ENCODE data around the gene TFEB. TPM values are rescaled to one million over a fixed set of nuclear protein-coding genes. Genes with fewer than 3 reads are reported as not detected.
A peak's percentile ranks its signal among the peaks of the same experiment; 100 is the strongest.
"Not testable (repeated sequence)": the region's sequence is repeated elsewhere in the genome, so short reads cannot be mapped to it uniquely, and the experiment has no call there.

Gene TFEB
- total and polyA plus RNA-seq, 10 donors = 55.9 to 150 (median 76.9) TPM

- intact Hi-C loops (cut with DNase I; ENCODE audit: low total_unique reads) = no loop called here
- DNase-seq = no peak
- Histone ChIP-seq H3K4me1 (peaks cover 0 to 38% (median 10%) of the 10 kb centered on the region in 6 donors), H3K27me3 (replicated peaks in 1 of 7) (no peaks in the 10 kb centered on the region), H3K27ac (no peak overlapping the region), H3K4me3 (no peak overlapping the region), H3K9me3 (no peaks in the 10 kb centered on the region), H3K36me3 (peaks cover 0 to 56% (median 37%) of the 10 kb centered on the region in 6 donors)
- 93 to 99% (median 96%) methylated on average over 8 of the region's 8 CpGs for WGBS, 5 donors
- TF ChIP-seq POLR2AphosphoS5 (IDR thresholded peaks at IDR 0.05) = no peak
- TF ChIP-seq CTCF (IDR thresholded peaks at IDR 0.05 in 8 of 11, conservative IDR thresholded peaks at IDR 0.05 in 3 of 11) = no peak
- no peak for TF ChIP-seq POLR2A (IDR thresholded peaks at IDR 0.05)
Measured at GRCh38 chr6:41769376-41769775, 34.0 kb upstream of the TFEB start.

DNA sequence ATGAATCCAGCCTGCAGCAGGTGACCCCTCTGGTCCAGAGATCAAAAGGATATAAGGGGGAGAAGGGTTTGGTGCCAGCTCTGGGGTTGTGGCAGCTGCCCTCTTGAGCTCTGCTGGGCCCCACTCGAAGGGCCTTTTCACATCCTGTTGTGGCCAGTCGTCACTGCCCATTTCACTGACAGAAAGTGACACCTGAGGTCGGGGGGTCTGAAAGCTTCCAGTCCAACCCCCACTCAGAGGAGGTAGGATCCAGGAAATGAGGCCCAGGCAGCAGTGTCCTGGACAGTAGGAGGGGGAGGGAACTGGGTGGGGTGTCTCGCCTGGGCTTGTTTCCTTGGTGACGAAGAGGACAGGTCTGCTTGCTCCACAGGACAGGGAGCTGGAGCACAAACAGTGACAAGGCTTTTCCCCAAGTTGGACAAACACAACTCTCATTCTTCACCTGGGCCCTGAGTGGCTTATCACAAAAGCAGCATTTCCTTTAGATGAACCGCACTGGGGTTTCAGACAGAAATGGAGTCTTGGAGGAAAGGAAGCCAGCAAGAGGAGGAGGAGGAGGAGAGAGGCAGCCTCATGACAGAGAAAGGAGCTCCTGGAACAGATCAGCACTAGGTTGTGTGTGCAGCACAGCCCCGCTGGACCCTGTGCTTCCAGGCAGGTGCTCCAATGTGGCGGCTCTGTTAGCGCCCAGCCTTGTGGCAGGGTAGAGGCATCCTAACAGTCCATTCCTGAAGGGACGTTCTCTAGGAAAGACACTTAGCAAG lies 33.3 kb upstream of the TFEB start:
- H3K9me3 ChIP-seq = no peaks in the 10 kb centered on the region
- H3K36me3 ChIP-seq = peaks cover 0 to 49% (median 30%) of the 10 kb centered on the region in 6 donors
- intact Hi-C loops (cut with DNase I; ENCODE audit: low total_unique reads) = no loop called here
- TF ChIP-seq POLR2A (IDR thresholded peaks at IDR 0.05) (no peak), POLR2AphosphoS5 (IDR thresholded peaks at IDR 0.05) (no peak), CTCF (IDR thresholded peaks at IDR 0.05 in 8 of 11, conservative IDR thresholded peaks at IDR 0.05 in 3 of 11) (no peak)
- DNase-seq = no peak
- 47 to 59% (median 53%) methylated on average over 10 of the region's 10 CpGs for WGBS, 5 donors
- no peak overlapping the region for H3K4me3 ChIP-seq
- peak overlapping the region in 1 of 8 donors; percentile 79 for H3K27ac ChIP-seq
- H3K27me3 ChIP-seq (replicated peaks in 1 of 7) = no peaks in the 10 kb centered on the region
- H3K4me1 ChIP-seq = peaks cover 0 to 38% (median 10%) of the 10 kb centered on the region in 6 donors

GRCh38 chr6:41767112-41767833 lies 31.9 kb upstream of the TFEB start:
- DNase-seq = no peak
- Histone ChIP-seq H3K4me3 (no peak overlapping the region), H3K9me3 (no peaks in the 10 kb centered on the region), H3K27me3 (replicated peaks in 1 of 7) (no peaks in the 10 kb centered on the region), H3K4me1 (peaks cover 0 to 38% (median 10%) of the 10 kb centered on the region in 6 donors), H3K27ac (peak overlapping the region; percentile 27 to 84 (median 76)), H3K36me3 (peaks cover 0 to 35% (median 23%) of the 10 kb centered on the region in 6 donors)
- intact Hi-C loops (cut with DNase I; ENCODE audit: low total_unique reads) = no loop called here
- peak; percentile 33 to 58 (median 44) for TF ChIP-seq POLR2AphosphoS5 (IDR thresholded peaks at IDR 0.05)
- no peak for TF ChIP-seq CTCF (IDR thresholded peaks at IDR 0.05 in 8 of 11, conservative IDR thresholded peaks at IDR 0.05 in 3 of 11)
- 36 to 57% (median 53%) methylated on average over 11 to 12 of the region's 12 CpGs for WGBS, 5 donors

- intact Hi-C loops (cut with DNase I; ENCODE audit: low total_unique reads); H3K4me3 ChIP-seq; H3K9me3 ChIP-seq; H3K27me3 ChIP-seq (replicated peaks in 1 of 7); DNase-seq: not testable (repeated sequence)
- peaks cover 0 to 32% (median 10%) of the 10 kb centered on the region in 6 donors for H3K4me1 ChIP-seq
- peak overlapping the region; percentile 27 to 84 (median 76) for H3K27ac ChIP-seq
- WGBS, 5 donors = 86 to 94% (median 91%) methylated on average over 4 of the region's 4 CpGs
- peaks cover 0 to 23% (median 12%) of the 10 kb centered on the region in 6 donors for H3K36me3 ChIP-seq
Measured at GRCh38 chr6:41766043-41766664, 30.7 kb upstream of the TFEB start.

Measured in spleen (tissue), 11 donors.